Esophagus squamous epithelium (tissue), 4 donors: Measurements from ENCODE around the gene AHR.

ENCODE experiments used
- POLR2A ChIP-seq, 4 donors: fragments of 450-650 bp; IDR thresholded peaks; one replicate each; pipeline ENCODE4 v1.6.1; 2017; ENCODE audit warnings: antibody characterized with exemption in 4 of 4, mild to moderate bottlenecking in 4 of 4, moderate library complexity in 3 of 4
- TF ChIP-seq, protein P1 (sequence below), 6 experiments: fragments of 450-650 bp in 4 of 6; fragments of 200-600 bp in 2 of 6; sonication (generic) in 2 of 6; IDR thresholded peaks; one replicate each; pipeline ENCODE4 v1.5.1; 2016 to 2019; ENCODE audit warnings: antibody characterized with exemption in 6 of 6, mild to moderate bottlenecking in 4 of 6, moderate library complexity in 4 of 6

- TF ChIP-seq, protein P1, sequence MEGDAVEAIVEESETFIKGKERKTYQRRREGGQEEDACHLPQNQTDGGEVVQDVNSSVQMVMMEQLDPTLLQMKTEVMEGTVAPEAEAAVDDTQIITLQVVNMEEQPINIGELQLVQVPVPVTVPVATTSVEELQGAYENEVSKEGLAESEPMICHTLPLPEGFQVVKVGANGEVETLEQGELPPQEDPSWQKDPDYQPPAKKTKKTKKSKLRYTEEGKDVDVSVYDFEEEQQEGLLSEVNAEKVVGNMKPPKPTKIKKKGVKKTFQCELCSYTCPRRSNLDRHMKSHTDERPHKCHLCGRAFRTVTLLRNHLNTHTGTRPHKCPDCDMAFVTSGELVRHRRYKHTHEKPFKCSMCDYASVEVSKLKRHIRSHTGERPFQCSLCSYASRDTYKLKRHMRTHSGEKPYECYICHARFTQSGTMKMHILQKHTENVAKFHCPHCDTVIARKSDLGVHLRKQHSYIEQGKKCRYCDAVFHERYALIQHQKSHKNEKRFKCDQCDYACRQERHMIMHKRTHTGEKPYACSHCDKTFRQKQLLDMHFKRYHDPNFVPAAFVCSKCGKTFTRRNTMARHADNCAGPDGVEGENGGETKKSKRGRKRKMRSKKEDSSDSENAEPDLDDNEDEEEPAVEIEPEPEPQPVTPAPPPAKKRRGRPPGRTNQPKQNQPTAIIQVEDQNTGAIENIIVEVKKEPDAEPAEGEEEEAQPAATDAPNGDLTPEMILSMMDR (IDR thresholded peaks at IDR 0.05) = no peak
- TF ChIP-seq POLR2A (IDR thresholded peaks at IDR 0.05) = no peak
These were observed 56.6 kb downstream of the AHR start for GRCh38 chr7:17355050-17355449.
